Fibroblast of pulmonary artery (primary cell): ENCODE results near the gene AK3.

Source experiments
- DNase-seq: peaks from one replicate; pipeline ENCODE4 v3.0.0-alpha.2; 2010; ENCODE audit warnings: low read depth
- H3K4me3 ChIP-seq: replicated peaks from 2 replicates; pipeline ENCODE4 v1.5.1; 2011; ENCODE audit warnings: low read depth, mild to moderate bottlenecking, control low read depth, low read length, moderate library complexity
- CTCF ChIP-seq: IDR thresholded peaks from 2 replicates; pipeline ENCODE4 v1.5.1; 2011; ENCODE audit warnings: mild to moderate bottlenecking, control low read depth, low read length, inconsistent platforms; ENCODE audit errors: missing control alignments

Gene AK3

GRCh38 chr9:4706971-4707622 is 33.9 kb downstream of the AK3 start:
- TF ChIP-seq CTCF: no peak
- no peak for DNase-seq
- no peak overlapping the region for H3K4me3 ChIP-seq

GRCh38 chr9:4706021-4706420 is 35.0 kb downstream of the AK3 start:
- no peak overlapping the region for H3K4me3 ChIP-seq
- no peak for TF ChIP-seq CTCF
- DNase-seq: no peak

- H3K4me3 ChIP-seq: no peak overlapping the region
- TF ChIP-seq CTCF: no peak
Measured at GRCh38 chr9:4704129-4704528, 36.9 kb downstream of the AK3 start.

GRCh38 chr9:4701526-4701925 is 39.5 kb downstream of the AK3 start:
- TF ChIP-seq CTCF: no peak
- H3K4me3 ChIP-seq: no peak overlapping the region
- no peak for DNase-seq

More at GRCh38 chr9:4704129-4704528, 36.9 kb downstream of the AK3 start:
- DNase-seq: no peak

- DNase-seq: no peak
- H3K4me3 ChIP-seq: no peak overlapping the region
- no peak for TF ChIP-seq CTCF
Measured at GRCh38 chr9:4700932-4701331, 40.1 kb downstream of the AK3 start.

- H3K4me3 ChIP-seq: no peak overlapping the region
- DNase-seq: peak; percentile 36
- no peak for TF ChIP-seq CTCF
Measured at GRCh38 chr9:4700091-4700490, 40.9 kb downstream of the AK3 start.

- no peak for TF ChIP-seq CTCF
- DNase-seq: peak; percentile 65
- no peak overlapping the region for H3K4me3 ChIP-seq
Measured at GRCh38 chr9:4691795-4692194, 49.2 kb downstream of the AK3 start.
